GM18508 (cell line): Measurements from ENCODE around the gene CES2.

ENCODE experiments used
- ATAC-seq: cut with Tn5 transposase; IDR thresholded peaks from one replicate; pipeline ENCODE4 v1.9.1; 2021; ENCODE audit warnings: moderate number of reproducible peaks; ENCODE audit not compliant: insufficient read depth, unreplicated experiment

CES2 gene

DNA sequence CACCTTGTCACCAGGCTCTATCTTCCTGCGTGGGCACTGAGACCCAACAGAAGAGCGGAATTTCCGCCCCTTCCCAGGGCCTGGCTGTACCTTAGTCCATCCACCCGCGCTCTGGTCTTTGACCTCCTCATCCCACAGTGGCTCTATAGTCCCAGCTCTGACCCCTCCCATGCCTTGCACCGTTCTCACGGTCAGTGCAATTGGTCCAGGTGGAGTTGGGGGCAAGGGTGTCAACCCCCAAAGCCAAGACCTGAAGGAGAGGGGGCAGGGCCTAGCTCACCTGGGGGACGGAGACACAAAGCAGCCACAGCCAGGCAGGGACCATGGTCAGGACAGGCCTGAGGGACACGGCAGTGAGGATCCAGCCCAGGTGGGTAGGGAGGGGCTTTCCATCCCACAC is 17.6 kb upstream of the CES2 start:
- ATAC-seq = no peak

DNA sequence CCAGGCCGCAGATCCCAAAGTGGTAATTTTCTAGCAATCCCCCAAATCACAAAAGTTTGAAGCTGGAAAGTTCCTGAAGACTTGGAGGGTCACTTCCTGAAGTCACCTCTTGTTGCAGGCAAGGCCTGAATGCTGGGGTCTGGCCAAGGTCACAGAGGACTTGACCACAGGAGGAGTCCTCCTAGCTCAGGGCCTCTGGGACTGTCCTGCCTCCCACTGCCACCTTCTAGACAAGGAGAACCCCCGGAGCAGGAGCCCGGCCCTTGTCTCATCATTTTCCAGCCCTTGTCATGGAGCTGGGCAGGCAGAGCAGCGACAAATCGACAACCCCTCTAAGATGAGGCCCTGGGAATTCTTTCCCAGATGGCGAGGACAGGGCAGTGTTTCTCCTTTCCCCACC is 17.0 kb upstream of the CES2 start:
- no peak for ATAC-seq

DNA sequence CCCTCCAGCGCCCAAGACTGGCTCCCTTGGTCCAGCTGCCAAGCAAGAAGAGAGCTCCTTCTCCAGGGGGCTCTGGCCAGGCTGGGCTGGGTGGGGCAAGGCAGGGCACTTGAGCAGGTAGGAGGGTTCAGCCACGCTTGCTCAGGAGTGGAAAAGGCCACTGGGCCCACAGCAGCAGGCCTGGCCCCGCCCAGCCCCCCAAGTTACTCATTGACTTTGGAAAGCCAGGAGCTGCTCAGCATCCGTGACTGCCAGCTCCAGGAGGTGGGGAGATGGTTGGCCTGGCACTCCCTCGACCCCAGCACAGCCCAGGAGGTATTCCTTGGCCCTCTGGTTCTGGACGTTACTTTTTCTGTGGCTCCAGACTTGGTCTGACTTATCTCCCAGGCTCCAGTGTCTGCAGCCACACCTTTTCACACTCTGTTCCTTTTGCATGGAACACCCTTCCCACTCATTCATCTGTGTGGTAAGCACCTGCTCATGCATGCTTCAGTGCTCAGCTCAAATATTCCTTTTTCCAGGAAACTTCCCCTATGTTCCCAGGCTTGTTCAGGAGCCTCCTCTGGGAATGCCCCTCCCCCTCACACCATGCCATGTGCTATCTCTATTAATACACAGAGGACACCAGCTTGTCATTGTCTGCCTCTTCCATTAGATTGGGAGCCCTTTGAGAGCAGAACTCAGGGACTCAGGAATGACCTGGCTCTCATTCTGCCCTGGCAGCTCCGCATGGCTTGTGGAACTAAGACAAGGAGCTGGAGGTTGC is 16.3 kb upstream of the CES2 start, which contains the start of gene CDH16:
TSS of gene CDH16 (minus strand) at position 83 of the 766 bp plus-strand sequence. CDS start 820 bp downstream, outside the sequence.
- ATAC-seq = no peak

DNA sequence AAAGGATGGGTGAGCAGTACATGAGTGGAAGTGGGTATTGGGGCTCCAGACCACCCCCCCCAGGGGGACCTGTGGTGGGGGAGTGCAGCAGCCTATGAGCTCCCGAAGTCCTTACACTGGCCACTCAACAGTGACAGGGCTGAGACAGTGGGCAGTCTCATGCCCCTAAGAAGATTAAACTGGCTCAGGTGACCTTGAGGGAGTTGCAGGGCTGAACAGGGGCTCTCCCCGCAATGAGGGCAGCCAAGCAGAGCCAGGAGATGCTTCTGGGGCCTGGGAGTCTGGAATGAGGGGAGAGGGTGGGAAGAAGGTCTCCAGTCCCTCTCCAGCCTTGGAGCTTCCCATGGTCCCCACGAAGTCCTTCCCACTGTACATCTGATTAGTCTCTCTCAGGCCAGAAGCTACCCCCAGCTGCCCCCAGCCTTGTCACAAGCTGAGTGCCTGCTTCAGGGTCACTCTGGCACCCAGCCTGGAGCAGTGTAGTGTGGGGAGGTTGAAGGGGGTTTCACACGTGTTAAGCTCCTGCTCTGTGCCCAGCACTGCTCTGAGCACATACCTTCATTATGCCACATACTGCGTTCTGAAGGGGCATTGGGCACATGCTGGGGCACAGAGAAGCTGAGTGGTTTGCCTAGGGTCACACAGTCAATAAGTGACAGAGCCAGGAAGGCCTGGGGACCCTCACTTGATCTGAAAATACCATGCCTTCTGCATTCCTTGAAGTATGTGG is 15.6 kb upstream of the CES2 start:
- no peak for ATAC-seq

DNA sequence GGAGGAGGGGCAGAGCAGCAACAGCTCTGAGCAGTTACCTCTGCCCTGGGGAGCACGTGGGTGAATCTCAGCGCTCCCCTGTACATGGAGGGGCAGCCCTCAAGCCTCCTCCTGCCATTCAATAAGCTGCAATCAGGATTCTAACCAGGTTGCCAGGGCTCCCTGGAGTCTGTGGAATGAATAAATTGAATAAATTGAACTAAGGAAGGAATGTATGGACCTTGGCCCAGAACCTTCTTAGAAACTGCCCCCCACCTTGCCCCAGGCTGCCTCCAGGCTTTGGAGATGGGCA is 15.1 kb upstream of the CES2 start:
- no peak for ATAC-seq

DNA sequence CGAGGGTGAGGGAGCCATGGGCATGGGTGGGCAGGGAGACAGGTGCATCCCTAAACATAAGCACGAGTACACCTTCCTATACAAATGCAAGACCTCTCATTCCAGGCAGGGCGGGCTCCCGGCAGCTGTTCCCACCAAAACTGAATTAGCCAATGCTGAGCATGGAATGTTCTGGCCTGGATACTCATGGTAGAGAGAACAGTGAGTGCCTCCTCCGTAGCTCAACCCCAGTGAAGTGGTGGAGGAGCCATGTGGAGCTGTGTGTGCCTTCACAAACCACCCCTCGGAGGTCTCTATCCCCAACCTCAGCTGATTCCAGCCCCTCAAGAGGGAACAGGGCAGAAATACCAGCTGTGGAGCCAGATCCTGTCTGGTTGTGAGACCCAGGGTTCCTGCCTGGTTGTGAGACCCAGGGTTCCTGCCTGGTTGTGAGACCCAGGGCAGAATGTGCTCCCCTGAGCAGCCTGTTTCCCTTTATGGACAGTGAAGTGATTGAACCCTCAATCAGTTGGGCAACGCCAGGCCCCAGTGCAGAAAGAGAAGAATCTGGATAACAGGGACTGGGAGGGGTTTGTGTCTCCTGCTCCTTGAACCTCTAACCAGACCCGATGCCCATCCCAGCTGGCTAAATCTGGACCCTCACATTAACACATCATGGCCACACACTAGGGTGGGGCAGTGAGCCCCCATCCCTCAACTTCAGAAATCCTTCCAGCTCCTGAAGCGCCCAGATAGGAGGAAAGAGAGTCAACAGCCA is 14.2 kb upstream of the CES2 start:
- ATAC-seq = no peak

DNA sequence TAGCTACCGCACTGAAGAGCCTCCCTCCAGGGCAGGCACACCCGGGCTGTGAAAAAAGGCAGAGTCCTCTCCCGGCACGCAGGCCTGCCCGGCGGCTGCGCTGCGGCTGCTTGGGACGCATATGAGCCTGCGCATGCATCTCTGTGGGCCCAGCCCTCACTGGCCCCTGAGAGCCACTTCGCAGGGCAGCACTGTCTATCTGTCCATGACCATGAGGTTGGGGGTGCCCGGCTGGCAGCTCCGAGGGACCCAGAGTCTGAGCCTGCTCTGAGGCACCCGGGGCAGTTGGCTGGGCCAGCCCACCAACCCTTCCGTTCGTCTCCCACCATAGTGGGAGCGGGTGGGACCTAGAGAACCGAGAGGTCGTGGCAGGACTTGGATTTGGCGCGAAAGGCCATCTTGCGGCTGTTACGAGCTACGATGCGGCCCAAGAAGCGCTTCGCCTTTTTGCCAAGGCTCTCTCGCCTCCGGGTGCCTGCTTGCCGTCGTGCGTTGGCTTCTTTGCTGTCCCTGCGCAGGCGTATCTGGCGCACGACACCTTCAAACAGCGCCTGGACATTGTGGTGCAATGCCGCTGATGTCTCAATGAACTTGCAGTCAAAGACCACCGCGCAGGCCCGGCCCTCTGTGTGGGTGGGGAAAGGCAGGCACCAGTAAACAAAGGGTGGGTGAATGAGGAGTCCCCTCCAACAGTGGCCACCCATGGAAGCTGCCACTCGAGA is 13.4 kb upstream of the CES2 start:
- no peak for ATAC-seq

DNA sequence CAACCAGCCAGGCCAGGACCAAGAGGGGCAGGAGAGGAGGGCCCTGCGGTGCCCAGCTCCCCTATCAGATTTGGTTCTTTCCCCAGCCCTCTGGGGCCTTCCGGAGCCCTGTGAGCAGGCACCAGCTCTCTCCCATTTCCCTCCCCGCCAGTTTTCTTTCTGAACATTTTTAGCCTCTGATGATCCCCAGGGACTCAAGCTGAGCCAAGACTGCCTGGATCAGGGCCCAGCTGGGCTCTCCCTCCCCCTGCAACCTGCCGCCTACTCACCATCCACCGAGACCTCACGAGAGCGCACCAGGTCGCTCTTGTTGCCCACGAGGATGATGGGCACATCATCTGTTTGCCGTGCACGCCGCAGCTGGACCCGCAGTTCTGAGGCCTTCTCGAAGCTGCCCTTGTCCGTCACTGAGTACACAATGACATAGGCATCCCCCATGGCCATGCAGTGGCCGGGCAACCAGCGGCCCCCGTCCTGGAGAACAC is 12.0 kb upstream of the CES2 start:
- no peak for ATAC-seq

DNA sequence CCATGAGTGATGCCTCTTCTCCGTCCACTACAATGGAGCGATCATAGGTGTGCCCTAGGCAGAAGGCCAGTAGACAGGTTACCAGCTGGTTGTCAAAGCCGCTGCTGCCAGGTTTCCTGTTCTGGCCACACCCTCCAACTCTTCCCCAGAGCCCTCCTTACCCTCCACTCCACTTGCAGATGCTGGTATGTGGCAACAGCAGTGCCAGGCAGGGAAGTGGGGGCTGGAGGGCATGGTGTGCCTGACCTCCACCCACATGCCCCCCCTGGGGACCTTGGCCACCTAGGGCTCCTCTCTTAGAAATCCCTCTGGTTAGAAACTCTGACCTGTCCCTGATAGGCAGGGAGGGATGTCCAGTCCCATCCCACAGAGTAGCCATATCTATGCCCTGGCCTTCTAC is 11.4 kb upstream of the CES2 start:
- ATAC-seq = no peak

DNA sequence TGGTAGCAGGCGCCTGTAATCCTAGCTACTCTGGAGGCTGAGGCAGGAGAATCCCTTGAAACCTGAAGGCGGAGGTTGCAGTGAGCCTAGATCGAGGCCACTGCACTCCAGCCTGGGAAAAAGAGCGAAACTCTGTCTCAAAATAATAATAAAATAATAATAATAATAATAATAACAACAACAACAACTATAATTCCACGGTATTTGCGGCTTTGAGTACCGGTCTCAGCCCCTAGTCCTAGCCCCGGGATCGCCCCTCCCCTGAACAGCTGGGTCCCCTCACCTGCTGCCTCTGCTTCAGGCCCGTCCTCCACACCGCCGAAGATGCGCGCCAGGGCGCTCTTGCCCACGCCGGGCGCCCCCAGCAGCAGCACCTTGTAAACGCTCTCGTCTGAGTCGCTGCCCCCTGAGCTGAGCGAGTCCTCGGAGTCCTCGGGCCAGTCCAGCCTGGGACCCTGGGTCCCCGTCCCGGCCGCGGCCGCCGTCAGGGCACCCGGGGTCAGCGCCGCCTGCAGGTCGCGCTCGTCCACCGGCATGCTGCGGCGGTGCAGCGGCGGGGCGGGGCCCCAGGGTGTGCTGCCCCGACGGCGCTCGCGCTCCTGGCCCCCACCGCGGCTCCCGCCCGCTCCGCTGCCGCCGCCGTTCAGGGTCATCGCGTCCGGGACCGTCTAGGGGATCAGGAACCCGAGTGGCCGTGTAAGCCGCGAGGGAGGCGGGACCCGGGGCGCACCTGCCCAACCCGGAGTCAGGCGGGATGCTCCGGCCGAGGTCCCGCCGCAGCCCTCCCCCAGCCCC is 10.6 kb upstream of the CES2 start:
- ATAC-seq = no peak

DNA sequence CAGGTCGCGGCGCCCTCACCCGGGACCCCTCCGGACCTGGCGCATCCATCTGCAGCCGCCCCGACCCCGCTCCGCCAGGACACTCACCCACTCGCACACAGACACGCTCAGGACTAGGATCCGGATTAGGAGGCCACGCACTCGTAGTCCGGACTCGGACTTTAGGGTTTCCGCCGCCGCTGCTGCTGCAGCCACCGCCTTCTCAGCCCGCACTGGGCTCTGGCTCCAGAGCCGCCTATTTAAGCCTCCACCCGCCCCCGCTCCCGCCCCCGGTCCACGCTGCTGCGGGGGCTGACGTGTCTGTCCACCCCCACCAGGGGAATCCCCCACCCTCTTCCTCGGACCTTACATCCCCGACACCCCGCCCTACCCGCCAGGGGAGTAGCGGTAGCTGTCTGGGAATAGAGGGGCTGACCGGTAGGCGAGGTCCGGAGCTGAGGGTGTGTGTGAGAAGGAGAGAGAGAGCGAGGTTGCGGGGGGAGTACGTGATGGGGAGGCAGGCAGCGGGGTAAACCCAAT is 9.9 kb upstream of the CES2 start, which contains the start of gene RRAD:
TSS of gene RRAD (minus strand) at position 214 of the 519 bp plus-strand sequence. CDS start 356 bp downstream, outside the sequence.
- ATAC-seq = no peak

DNA sequence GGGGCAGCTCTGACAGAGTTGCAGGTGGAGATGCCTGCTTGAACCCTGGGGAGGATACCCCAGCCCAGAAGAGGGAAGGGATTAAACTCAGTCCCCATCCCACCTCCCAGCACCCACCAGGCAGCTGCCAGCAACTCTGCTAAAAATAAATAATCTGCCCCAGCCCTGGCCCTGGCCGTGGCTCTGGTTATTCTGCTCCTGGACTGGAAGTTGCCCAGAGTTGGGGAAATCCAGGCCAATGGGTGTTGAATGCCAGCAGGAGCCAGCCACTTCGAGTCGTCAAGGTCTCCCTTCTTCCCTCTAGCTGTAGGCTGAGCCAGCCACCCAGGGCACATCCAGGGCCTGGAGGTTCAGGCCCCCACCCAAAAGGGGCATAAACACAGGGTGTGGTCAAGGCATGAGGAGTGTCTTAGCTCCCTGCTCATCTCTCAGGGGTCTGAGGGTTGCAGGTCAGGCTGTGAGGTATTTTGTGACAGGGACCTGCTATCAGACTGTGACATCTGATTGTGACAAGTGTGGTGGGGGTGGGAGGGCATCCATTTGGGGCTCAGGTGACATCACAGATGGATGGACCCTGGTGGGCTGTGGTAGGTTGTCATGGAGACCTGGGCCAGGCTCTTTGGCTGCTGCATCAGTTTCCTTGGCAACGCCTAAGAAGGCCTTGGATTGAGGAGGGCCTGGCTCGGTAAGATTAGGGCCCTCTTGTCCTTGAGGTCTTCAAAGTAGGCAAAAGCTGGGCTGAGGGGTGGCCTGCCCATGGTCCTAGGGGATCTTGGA is 9.0 kb upstream of the CES2 start:
- ATAC-seq = no peak

DNA sequence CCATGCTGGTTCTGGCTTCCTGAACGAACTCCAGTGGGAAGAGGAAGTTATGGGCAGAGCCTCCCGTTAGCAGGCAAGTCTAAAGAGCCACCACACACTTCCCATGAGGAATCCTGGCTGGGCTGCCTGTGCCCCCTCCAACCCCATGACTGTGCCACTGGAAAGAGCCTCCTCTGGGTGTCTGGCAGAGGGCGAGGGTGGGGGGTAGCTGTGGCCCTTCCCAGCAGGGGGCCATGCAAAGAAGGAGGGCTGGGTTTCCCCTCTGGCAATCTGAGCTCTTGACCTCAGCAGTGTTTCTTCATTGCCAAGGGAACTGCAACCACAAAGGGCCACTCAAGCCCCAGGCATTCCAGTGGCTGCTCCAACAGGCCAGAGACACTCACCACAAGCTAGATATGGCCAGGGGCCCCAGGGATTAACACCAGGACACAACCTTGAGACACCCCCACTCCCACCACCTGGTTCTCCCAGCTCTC is 8.3 kb upstream of the CES2 start:
- ATAC-seq = no peak

DNA sequence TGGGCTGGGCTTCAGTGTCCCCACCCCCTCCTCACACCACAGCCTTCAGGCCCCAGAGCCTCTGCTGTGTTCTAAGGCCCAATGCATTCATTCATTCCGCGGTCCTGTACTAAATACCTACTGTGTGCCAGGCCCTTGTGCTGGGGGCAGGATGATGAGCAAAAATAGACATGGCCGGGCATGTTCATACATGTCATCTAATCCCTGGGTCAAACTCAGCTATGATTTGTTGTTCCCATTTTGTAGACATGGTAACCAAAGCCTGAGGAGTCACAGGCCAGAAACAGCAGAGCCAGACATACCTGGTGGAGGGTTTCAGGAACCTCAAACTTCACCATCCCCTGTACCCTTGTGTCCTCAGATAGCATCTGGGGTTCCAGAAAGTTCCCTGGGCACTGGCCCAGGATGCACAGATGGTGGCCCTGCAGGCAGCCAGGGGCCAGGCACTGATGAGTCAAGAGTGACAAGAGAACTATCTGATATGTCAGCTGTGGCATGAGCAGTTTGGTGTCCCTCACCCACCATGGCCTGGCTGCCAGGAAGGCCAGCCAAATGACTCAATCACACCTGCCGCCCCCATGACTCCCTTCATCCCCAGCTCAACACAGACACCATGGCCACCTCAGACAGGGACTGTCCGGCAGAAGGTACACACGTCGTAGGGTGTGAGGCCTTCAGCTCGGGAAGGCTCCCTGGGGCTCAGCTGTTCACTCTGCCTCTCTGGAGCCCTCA is 7.2 kb upstream of the CES2 start:
- no peak for ATAC-seq

DNA sequence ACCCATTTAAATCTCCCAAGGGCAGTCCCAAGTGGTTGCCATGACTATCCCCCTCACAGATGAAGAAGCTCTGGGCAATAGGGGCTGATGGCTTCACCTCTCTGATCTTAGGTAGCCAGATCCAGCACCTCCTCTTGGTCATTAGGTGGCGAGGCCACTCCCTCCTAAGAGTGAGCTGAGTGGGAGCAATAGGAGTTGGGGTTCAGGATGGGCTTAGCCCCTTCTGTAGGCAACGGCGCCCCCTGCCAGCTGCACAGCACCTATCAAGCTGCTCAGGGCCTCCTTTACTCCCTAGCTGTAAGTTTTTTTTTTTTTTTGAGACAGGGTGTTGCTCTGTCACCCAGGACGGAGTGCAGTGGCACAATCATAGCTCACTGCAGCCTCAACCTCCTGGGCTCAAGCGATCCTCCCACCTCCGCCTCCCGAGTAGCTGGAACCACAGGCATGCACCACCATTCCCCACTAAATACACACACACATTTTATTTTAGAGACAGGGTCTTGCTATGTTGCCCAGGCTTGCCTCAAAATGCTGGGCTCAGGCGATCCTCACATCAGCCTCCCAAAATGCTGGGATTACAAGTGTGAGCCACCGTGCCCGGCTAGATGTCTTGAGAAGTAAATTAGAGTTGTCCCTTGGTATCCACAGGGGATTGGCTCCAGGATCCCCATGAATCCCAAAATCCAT is 6.5 kb upstream of the CES2 start:
- ATAC-seq = no peak

DNA sequence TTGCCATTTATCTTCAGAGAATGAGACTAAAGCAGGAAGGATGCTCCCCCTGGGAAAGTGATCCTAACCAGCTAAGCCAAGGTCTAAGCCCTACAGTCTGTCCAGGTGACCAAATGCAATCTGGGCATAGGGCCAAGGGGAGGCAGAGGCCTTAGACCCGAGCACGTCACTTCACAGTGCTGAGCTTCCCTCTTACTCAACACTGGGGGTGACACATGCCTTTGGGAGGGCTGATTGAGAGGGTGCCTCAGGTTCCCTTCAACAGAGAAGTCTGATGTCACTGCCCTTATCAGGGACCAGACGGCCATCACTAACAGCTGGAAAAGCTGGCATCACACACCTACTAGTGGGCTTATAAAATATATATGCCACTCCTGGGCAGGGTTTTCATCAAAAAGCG is 5.1 kb upstream of the CES2 start:
- ATAC-seq = no peak

DNA sequence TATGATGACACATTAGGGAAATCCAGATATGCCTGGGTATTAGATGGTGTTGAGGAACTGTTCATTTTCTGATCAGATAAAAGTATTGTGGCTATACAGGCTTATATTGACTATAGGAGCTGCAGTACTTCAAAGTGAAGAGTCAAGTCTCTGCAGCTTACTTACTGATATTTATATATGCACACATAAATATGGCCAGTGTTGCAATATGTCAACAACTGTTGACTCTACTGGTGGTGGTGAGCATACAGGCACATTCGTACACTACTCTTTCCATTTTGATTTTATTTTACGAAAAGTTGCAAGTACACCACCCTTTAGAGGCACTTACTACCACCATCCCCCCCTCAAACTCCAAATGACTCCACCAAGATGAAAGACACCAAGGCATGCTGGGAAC is 3.7 kb upstream of the CES2 start:
- no peak for ATAC-seq
